Activated T-helper 1 cell treated with anti-CD3 and anti-CD28 coated beads, Interleukin-12 subunit alpha, Interleukin-12 subunit beta, Interleukin-2, Interleukin-4 antibody, amounts not matched to agents 30 ng/mL and 10 ng/mL and 1 ng/mL, durations not matched to agents 14 hours and 24 hours and 36 hours (primary cell): ENCODE data around the gene SLC9B1. TPM values are rescaled to one million over a fixed set of nuclear protein-coding genes. Genes with fewer than 3 reads are reported as not detected.

ENCODE experiments used
- DNase-seq: peaks from one replicate; pipeline ENCODE4 v3.0.0; 2021; ENCODE audit warnings: low spot score
- H3K27ac Mint-ChIP-seq: one replicate; pipeline ENCODE4 v1.8.0; 2021; ENCODE audit warnings: mild to moderate bottlenecking, mixed read lengths
- H3K27me3 Mint-ChIP-seq: one replicate; pipeline ENCODE4 v1.8.0; 2022; ENCODE audit warnings: mild to moderate bottlenecking, moderate library complexity, mixed read lengths; ENCODE audit not compliant: insufficient read depth
- H3K36me3 Mint-ChIP-seq: one replicate; pipeline ENCODE4 v1.8.0; 2021; ENCODE audit warnings: low read depth, mixed read lengths
- H3K4me1 Mint-ChIP-seq: one replicate; pipeline ENCODE4 v1.8.0; 2021; ENCODE audit warnings: low read depth, mixed read lengths
- H3K4me3 Mint-ChIP-seq: one replicate; pipeline ENCODE4 v1.8.0; 2021; ENCODE audit warnings: mild to moderate bottlenecking, moderate library complexity, mixed read lengths
- H3K9me3 Mint-ChIP-seq: one replicate; pipeline ENCODE4 v1.8.0; 2021; ENCODE audit warnings: mixed read lengths
- intact Hi-C: fragments of 100-400 bp; cut with micrococcal nuclease; formaldehyde crosslinking; loops from one replicate; pipeline ENCODE4 v1.15.1; 2024
- total RNA-seq: library from RNA; stranded (reverse); gene quantifications from 2 replicates; pipeline ENCODE4 v1.2.3, GENCODE V29; 2022

Gene SLC9B1
- total RNA-seq, 1 donor from 2014 or later = 0.52 TPM

DNA sequence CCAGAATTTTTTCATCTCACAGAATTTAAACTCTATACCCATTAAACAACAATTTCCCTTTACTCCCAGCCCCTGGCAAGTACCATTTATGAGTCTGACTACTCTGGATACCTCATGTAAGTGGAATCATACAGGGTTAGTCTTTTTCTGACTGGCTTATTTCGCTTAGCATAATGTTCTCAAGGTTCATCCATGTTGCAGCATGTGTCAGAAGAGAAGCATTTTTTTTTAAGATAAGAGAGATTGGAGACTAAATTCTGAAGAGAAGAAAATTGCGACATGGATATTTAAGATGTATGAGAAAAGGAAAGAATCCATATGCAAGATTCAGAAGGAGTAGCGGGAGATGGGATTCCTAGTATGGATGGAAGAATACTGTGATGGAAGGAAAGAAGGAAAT, 11.3 kb upstream of the SLC9B1 start:
- Mint-ChIP-seq H3K27ac (no peak overlapping the region), H3K4me3 (no peak overlapping the region), H3K9me3 (no peaks in the 10 kb centered on the region), H3K4me1 (peaks cover 25% of the 10 kb centered on the region), H3K36me3 (peaks cover 25% of the 10 kb centered on the region), H3K27me3 (no peaks in the 10 kb centered on the region)
- intact Hi-C loops = no loop called here
- DNase-seq = no peak

- Mint-ChIP-seq H3K4me3 (no peak overlapping the region), H3K36me3 (peaks cover 24% of the 10 kb centered on the region), H3K27me3 (no peaks in the 10 kb centered on the region), H3K9me3 (no peaks in the 10 kb centered on the region), H3K27ac (no peak overlapping the region), H3K4me1 (peaks cover 29% of the 10 kb centered on the region)
- intact Hi-C loops = no loop called here
- no peak for DNase-seq
Observed at GRCh38 chr4:103029300-103029699, 9.8 kb upstream of the SLC9B1 start.

- no peaks in the 10 kb centered on the region for H3K27me3 Mint-ChIP-seq
- DNase-seq = no peak
- H3K4me1 Mint-ChIP-seq = peaks cover 10% of the 10 kb centered on the region
- no peak overlapping the region for H3K27ac Mint-ChIP-seq
- no peak overlapping the region for H3K4me3 Mint-ChIP-seq
- H3K9me3 Mint-ChIP-seq = no peaks in the 10 kb centered on the region
- intact Hi-C loops = no loop called here
- peaks cover 24% of the 10 kb centered on the region for H3K36me3 Mint-ChIP-seq
Observed at GRCh38 chr4:103026868-103027267, 7.4 kb upstream of the SLC9B1 start.

DNA sequence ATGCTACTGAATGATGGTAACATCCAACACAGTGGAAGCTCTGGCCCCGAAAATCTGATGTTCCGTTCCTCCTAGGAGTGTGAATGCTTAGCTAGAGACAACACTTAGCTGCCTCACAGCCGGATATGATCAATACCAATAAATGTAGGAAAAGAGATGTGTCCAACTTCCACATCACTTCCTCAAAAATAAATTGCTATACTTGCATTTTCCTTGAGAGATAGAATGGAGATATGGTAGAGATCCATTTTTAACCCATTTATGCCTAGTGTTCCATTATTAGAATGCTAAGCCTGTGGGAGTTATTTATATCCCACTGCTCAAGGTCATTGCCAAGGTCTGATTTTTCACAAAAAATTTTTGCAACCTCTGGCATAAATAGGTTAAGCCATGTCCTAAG, 5.5 kb upstream of the SLC9B1 start:
- intact Hi-C loops = no loop called here
- Mint-ChIP-seq H3K4me1 (peaks cover 19% of the 10 kb centered on the region), H3K27ac (no peak overlapping the region), H3K4me3 (no peak overlapping the region), H3K36me3 (peaks cover 16% of the 10 kb centered on the region), H3K27me3 (no peaks in the 10 kb centered on the region), H3K9me3 (no peaks in the 10 kb centered on the region)
- DNase-seq = no peak

DNA sequence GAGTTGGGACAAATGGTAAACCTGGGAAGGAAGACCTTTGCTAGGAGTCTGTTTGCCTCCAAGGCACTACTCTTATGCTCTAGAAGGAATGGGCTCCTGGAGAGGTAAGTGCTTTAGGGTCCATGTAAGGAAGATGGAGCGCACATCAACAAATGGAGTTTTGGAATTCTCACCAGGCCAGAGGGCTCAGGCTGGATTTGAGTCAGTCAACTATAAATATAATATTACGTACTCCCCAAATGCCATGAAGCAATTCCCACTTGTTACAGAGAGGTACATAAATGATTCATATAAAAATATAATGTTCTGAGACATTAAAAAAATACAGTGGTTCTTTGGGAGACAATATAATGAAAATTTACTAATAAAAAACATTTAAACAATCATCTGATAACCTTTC, 1.6 kb upstream of the SLC9B1 start:
- Mint-ChIP-seq H3K9me3 (no peaks in the 10 kb centered on the region), H3K27me3 (no peaks in the 10 kb centered on the region), H3K27ac (no peak overlapping the region), H3K36me3 (peaks cover 13% of the 10 kb centered on the region), H3K4me1 (peaks cover 33% of the 10 kb centered on the region), H3K4me3 (no peak overlapping the region)
- intact Hi-C loops = no loop called here
- DNase-seq = no peak

DNA sequence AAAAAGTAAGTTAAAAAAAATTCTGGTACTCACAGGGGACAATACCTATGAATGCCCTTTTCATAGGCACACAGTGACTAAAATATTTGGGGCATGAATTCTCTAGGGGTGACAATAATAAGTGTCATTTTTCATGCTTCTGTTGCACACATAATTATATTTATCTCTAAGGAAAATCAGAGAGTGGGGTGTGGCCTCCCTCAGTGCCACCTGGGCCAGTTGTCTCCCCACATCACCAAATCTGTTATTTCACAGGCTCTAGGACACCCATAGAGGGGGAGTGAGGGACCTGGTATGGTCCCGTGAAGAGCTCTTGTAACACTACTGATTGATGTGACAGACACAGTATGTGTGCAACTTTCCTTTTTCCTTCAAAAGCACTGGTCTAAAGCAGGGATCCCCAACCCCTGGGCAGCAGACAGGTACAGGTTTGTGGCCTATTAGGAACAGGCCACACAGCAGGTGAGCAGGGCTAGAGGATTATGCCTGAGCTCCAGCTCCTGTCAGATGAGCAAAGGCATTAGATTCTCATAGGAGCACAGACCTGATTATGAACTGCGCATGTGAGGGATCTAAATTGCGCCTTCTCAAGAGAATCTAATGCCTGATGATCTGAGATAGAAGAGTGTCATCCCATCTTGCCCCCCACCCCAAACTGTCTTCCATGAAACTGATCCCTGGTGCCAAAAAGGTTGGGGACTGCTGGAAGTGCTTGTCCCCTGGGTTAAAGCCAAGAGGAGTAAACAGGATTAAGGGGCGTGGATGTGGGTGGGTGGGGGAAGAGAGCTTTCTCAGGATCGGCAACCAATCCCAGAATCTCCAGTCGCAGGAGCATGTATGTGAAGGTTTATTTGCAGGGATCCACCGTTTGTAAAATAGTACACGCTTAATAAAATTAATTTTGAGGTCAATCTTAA, 856 bp downstream of the SLC9B1 start:
- Mint-ChIP-seq H3K9me3 (no peaks in the 10 kb centered on the region), H3K36me3 (peaks cover 5% of the 10 kb centered on the region), H3K4me1 (peaks cover 25% of the 10 kb centered on the region), H3K4me3 (peak overlapping the region; percentile 90), H3K27me3 (peaks cover 2% of the 10 kb centered on the region), H3K27ac (peak overlapping the region; percentile 96)
- DNase-seq = no peak
- intact Hi-C loops = loop anchor here (1.0 to 5.0 kb wide), 9 partner anchors 58 to 673 kb away; partner anchors contain the start of genes BDH2, MANBA, NFKB1 and SLC39A8

DNA sequence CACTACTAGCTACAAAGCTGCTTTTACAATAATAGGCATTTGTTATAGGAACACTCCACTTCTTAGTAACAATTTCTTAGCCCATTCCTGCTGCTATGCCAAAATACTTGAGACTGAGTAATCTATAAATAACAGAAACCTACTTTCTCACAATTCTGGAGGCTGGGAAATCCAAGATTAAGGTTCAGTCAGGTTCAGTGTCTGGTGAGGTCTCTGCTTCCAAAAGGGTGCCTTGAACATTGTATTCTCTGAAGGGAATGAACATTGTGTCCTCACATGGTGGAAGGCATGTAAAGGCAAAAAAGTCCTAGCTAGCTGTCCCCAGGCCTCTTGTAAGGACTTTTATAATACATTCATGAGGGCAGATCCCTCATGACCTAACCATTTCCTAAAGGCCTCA, 7.0 kb downstream of the SLC9B1 start:
- Mint-ChIP-seq H3K36me3 (no peaks in the 10 kb centered on the region), H3K4me1 (no peaks in the 10 kb centered on the region), H3K27me3 (peaks cover 2% of the 10 kb centered on the region), H3K27ac (no peak overlapping the region), H3K9me3 (no peaks in the 10 kb centered on the region), H3K4me3 (no peak overlapping the region)
- DNase-seq = no peak
- intact Hi-C loops = no loop called here

DNA sequence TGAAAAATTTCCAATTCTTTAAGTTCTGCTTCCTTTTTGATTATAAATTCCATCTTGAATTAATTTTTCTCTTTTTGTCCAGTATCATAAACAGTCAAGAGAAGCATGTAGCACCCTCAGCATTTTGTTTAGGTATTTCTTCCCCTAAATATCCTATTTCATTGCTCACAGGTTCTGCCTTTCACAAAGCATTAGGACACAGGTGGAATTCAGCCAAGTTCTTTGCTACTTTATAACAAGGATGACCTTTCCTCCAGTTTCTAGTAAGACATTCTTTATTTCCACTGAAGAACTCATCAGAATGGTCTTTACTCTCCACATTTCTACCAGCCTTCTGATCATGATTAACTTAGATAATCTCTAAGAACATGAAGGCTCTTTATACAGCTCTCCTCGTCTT, 7.4 kb downstream of the SLC9B1 start:
- DNase-seq = no peak
- Mint-ChIP-seq H3K27me3 (peaks cover 2% of the 10 kb centered on the region), H3K4me3 (no peak overlapping the region), H3K27ac (no peak overlapping the region), H3K36me3 (no peaks in the 10 kb centered on the region), H3K9me3 (no peaks in the 10 kb centered on the region), H3K4me1 (no peaks in the 10 kb centered on the region)
- intact Hi-C loops = no loop called here

- no peaks in the 10 kb centered on the region for H3K4me1 Mint-ChIP-seq
- intact Hi-C loops = no loop called here
- peaks cover 2% of the 10 kb centered on the region for H3K27me3 Mint-ChIP-seq
- no peak overlapping the region for H3K27ac Mint-ChIP-seq
- H3K4me3 Mint-ChIP-seq = no peak overlapping the region
- H3K36me3 Mint-ChIP-seq = no peaks in the 10 kb centered on the region
- no peak for DNase-seq
- H3K9me3 Mint-ChIP-seq = no peaks in the 10 kb centered on the region
Observed at GRCh38 chr4:103011378-103012025, 8.0 kb downstream of the SLC9B1 start.

DNA sequence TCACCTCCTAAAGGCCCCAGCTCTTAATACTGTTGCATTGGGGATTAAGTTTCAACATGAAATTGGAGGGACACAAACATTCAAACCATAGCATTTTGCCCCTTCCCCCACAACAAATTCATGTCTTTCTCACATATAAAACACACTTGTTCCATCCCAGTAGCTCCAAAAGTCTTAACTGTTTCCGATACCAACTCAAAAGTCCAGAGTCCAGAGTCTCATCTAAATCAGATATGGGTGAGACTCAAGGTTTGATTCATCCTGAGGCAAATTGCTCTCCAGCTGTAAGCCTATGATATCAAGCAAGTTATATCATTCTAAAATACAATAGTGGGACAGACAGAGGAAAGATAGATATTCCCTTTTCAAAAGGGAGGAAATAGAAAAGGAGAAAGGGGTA, 8.7 kb downstream of the SLC9B1 start:
- H3K4me1 Mint-ChIP-seq = no peaks in the 10 kb centered on the region
- H3K9me3 Mint-ChIP-seq = no peaks in the 10 kb centered on the region
- no peak overlapping the region for H3K4me3 Mint-ChIP-seq
- H3K36me3 Mint-ChIP-seq = no peaks in the 10 kb centered on the region
- DNase-seq = no peak
- peaks cover 2% of the 10 kb centered on the region for H3K27me3 Mint-ChIP-seq
- H3K27ac Mint-ChIP-seq = no peak overlapping the region
- intact Hi-C loops = no loop called here

DNA sequence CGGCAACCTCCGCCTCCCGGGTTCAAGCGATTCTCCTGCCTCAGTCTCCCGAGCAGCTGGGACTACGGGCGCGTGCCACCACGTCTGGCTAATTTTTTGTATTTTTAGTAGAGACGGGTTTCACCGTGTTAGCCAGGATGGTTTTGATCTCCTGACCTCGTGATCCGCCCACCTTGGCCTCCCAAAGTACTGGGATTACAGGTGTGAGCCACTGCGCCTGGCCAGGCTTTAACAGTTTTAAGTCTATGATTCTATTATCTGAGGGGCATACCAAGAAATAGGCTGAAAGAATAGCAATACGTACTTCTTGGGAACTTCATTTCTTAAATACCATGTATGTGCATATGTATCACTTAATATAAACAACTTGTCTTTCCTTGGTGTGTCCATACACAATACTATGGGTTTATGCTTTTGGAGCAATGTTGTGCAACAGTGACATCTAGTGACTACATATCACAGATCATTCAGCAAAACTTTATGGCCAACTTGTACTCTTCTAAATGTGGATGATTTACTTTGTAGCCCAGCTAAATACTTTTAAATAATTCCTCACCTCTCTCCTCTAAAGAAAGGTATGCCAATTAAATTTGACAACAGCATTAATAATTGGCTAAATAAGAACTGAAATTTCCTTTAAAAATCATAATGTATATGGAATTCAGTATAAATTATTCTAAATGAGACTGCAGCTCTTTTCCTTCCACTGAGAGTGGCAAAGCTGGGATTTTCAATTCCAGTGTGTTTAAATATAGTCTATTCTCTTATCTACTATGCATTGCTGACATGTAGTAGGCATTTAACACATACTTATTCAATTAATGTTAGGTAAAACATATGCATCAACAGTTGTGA, 10.4 kb downstream of the SLC9B1 start:
- Mint-ChIP-seq H3K9me3 (no peaks in the 10 kb centered on the region), H3K27ac (no peak overlapping the region), H3K27me3 (peaks cover 4% of the 10 kb centered on the region), H3K36me3 (no peaks in the 10 kb centered on the region), H3K4me3 (no peak overlapping the region), H3K4me1 (no peaks in the 10 kb centered on the region)
- intact Hi-C loops = loop anchor here (1.0 to 10.0 kb wide), 8 partner anchors 83 to 744 kb away; partner anchors contain the start of genes BDH2 and MANBA
- DNase-seq = peak; percentile 32

DNA sequence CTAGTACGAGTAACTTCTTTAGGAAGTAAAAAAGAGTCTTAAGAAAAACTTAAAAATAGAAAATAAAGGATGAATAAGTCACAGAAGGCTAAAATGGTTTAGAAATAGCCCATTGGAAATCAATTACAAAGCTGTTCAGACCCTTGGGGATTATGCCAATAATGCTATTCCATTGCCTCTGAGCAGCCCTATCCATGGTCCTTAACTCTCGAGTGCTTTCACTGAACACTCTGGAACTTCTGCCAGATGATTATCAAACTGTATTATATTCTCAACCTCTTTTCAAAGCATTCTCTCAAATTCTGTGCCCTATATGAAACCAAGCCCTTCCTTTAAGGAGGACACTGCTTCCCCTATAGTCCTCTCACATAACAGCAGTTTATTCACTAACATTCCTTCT, 17.0 kb downstream of the SLC9B1 start:
- intact Hi-C loops = loop anchor here (10.0 kb wide), 1 partner anchor 738 kb away; no protein-coding TSS in a partner anchor
- Mint-ChIP-seq H3K36me3 (peaks cover 8% of the 10 kb centered on the region), H3K27ac (no peak overlapping the region), H3K4me1 (no peaks in the 10 kb centered on the region), H3K4me3 (no peak overlapping the region), H3K9me3 (peaks cover 29% of the 10 kb centered on the region), H3K27me3 (peaks cover 4% of the 10 kb centered on the region)
- DNase-seq = no peak
